Peyer's patch (tissue), 4 donors: ENCODE data around the gene C2orf68. TPM values are rescaled to one million over a fixed set of nuclear protein-coding genes. Genes with fewer than 3 reads are reported as not detected.
"Not testable (repeated sequence)": the region's sequence is repeated elsewhere in the genome, so short reads cannot be mapped to it uniquely, and the experiment has no call there.

Experiments used
- DNase-seq, 3 donors: peaks; one replicate each; pipeline ENCODE4 v3.0.0-alpha.2; 2017 to 2019
- H3K27ac ChIP-seq, 4 donors: fragments of 200-600 bp; sonication (generic); one replicate each; pipeline ENCODE4 v1.5.1; 2016 to 2019
- H3K27me3 ChIP-seq, 2 donors: fragments of 200-600 bp; sonication (generic); one replicate each; pipeline ENCODE4 v1.5.1; 2019
- H3K36me3 ChIP-seq, 3 donors: fragments of 200-600 bp; sonication (generic); one replicate each; pipeline ENCODE4 v1.5.1; 2016 to 2019
- H3K4me1 ChIP-seq, 4 donors: fragments of 200-600 bp; sonication (generic); one replicate each; pipeline ENCODE4 v1.5.1; 2016 to 2019
- H3K4me3 ChIP-seq, 4 donors: fragments of 200-600 bp; sonication (generic); 1 replicate in 3 of 4; 2 replicates in 1 of 4; pipeline ENCODE4 v1.5.1; 2016 to 2019; ENCODE audit warnings: mild to moderate bottlenecking in 1 of 4
- H3K9me3 ChIP-seq, 4 donors: fragments of 200-600 bp; sonication (generic); one replicate each; pipeline ENCODE4 v1.5.1; 2016 to 2019; ENCODE audit warnings: mild to moderate bottlenecking in 1 of 4
- CTCF ChIP-seq, 6 experiments: fragments of 450-650 bp in 4 of 6; fragments of 200-600 bp in 2 of 6; sonication (generic) in 1 of 6; IDR thresholded peaks; one replicate each; pipeline ENCODE4 v1.5.1; 2017 to 2019; ENCODE audit warnings: antibody characterized with exemption in 6 of 6, mild to moderate bottlenecking in 3 of 6, moderate library complexity in 1 of 6
- POLR2A ChIP-seq, 2 donors: fragments of 450-650 bp; IDR thresholded peaks; one replicate each; pipeline ENCODE4 v1.5.1; 2017; ENCODE audit warnings: antibody characterized with exemption in 2 of 2, mild to moderate bottlenecking in 2 of 2, moderate library complexity in 2 of 2
- total RNA-seq, 4 donors: library from RNA; depleted of rRNA; stranded (reverse); fragments of >200 nt; gene quantifications; one replicate each; pipeline ENCODE4 v1.1.0, GENCODE V29; 2016

C2orf68 gene
- total RNA-seq, result 10 to 100 TPM; 20.5 to 34.0 (median 25.9) TPM

GRCh38 chr2:85611705-85612587 lies at the start of gene C2orf68:
Gene C2orf68, minus strand, starts transcription at chr2:85612066. Its CDS starts 82 bp downstream, at chr2:85611984.
- TF ChIP-seq CTCF (IDR thresholded peaks at IDR 0.05) (no peak), POLR2A (IDR thresholded peaks at IDR 0.05) (peak; percentile 71 to 77)
- no peaks in the 10 kb centered on the region for H3K9me3 ChIP-seq
- peak within 1 kb of the TSS; percentile 84 to 90 (median 84) for H3K27ac ChIP-seq
- H3K27me3 ChIP-seq, result no peaks in the 10 kb centered on the region
- peaks cover 0 to 13% (median 8%) of the 10 kb centered on the region in 4 donors for H3K4me1 ChIP-seq
- H3K36me3 ChIP-seq, result peaks cover 0 to 21% (median 0%) of the 10 kb centered on the region in 3 donors
- peak within 1 kb of the TSS; percentile 70 to 97 (median 89) for H3K4me3 ChIP-seq
- DNase-seq, result peak; percentile 89 to 96 (median 93)

- no peak for DNase-seq
- Histone ChIP-seq H3K4me1 (no peaks in the 10 kb centered on the region), H3K36me3 (peaks cover 0 to 4% (median 0%) of the 10 kb centered on the region in 3 donors), H3K27me3 (no peaks in the 10 kb centered on the region), H3K27ac (peak overlapping the region in 2 of 4 donors; percentile 17 to 50), H3K9me3 (no peaks in the 10 kb centered on the region), H3K4me3 (no peak overlapping the region)
- TF ChIP-seq POLR2A (IDR thresholded peaks at IDR 0.05) (no peak), CTCF (IDR thresholded peaks at IDR 0.05) (no peak)
Observed at GRCh38 chr2:85661139-85661858, 49.4 kb upstream of the C2orf68 start.

- Histone ChIP-seq H3K4me3 (no peak overlapping the region), H3K4me1 (no peaks in the 10 kb centered on the region), H3K9me3 (no peaks in the 10 kb centered on the region), H3K36me3 (peaks cover 0 to 8% (median 0%) of the 10 kb centered on the region in 3 donors), H3K27me3 (no peaks in the 10 kb centered on the region), H3K27ac (no peak overlapping the region)
- no peak for DNase-seq
- TF ChIP-seq CTCF (IDR thresholded peaks at IDR 0.05) (no peak), POLR2A (IDR thresholded peaks at IDR 0.05) (no peak)
Observed at GRCh38 chr2:85660725-85661124, 48.9 kb upstream of the C2orf68 start.

GRCh38 chr2:85660301-85660700 lies 48.4 kb upstream of the C2orf68 start:
- not testable (repeated sequence) for H3K27me3 ChIP-seq, H3K4me3 ChIP-seq, H3K36me3 ChIP-seq, H3K27ac ChIP-seq, DNase-seq, H3K9me3 ChIP-seq, H3K4me1 ChIP-seq

GRCh38 chr2:85659324-85659981 lies 47.6 kb upstream of the C2orf68 start:
- no peak overlapping the region for H3K27ac ChIP-seq
- no peak for DNase-seq

GRCh38 chr2:85657399-85657798 lies 45.5 kb upstream of the C2orf68 start:
- not testable (repeated sequence) for H3K27me3 ChIP-seq, H3K4me3 ChIP-seq, DNase-seq, H3K27ac ChIP-seq, H3K9me3 ChIP-seq, H3K4me1 ChIP-seq
- H3K36me3 ChIP-seq, result peaks cover 0 to 29% (median 0%) of the 10 kb centered on the region in 3 donors

More at GRCh38 chr2:85659324-85659981, 47.6 kb upstream of the C2orf68 start:
- Histone ChIP-seq H3K27me3 (no peaks in the 10 kb centered on the region), H3K4me3 (no peak overlapping the region), H3K36me3 (peaks cover 0 to 15% (median 0%) of the 10 kb centered on the region in 3 donors), H3K9me3 (no peaks in the 10 kb centered on the region), H3K4me1 (no peaks in the 10 kb centered on the region)
- TF ChIP-seq POLR2A (IDR thresholded peaks at IDR 0.05) (no peak), CTCF (IDR thresholded peaks at IDR 0.05) (no peak)
